ENCODE results near the gene SDE2.
A peak's percentile ranks its signal among the peaks of the same experiment; 100 is the strongest.
"Not testable (repeated sequence)": the region's sequence is repeated elsewhere in the genome, so short reads cannot be mapped to it uniquely, and the experiment has no call there.

SDE2 gene

DNA sequence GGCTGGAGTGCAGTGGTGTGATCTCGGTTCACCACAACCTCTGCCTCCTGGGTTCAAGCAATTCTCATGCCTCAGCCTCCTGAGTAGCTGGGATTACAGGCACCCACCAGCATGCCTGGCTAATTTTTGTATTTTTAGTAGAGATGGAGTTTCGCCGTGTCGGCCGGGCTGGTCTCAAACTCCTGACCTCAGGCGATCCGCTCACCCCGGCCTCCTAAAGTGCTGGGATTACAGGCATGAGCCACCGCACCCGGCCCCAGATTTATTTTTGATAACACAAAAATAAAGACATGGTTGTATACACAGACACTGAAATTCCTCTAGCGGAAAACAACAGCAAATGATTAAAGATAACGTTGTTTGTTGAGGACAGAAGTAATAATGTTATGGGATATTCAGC lies 24.0 kb downstream of the SDE2 start:
- DNase-seq (ENCODE audit: low spot score): not testable (repeated sequence)

DNA sequence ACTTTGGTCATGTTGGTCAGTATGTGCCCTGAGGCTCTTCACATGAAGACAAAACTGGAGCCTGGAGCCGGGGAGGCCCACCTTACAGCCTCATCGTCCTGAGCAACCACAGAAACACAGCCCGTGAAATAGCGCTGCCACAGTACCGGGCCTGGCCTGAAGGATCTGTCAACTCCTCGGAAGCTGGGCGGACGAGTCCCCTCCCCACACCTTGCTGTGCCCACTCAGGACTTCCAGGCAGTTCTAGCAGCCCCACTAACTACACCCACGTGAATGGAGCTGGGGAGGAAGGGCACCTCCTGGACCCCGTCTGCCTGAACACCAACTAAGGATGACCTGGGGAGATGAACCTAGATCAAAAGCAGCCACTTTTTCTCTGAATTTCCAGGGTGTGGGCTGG lies 24.7 kb downstream of the SDE2 start:
- no peak for DNase-seq (ENCODE audit: low spot score)

GRCh38 chr1:225973158-225973557 lies 26.0 kb downstream of the SDE2 start:
- DNase-seq (ENCODE audit: low spot score): no peak

DNA sequence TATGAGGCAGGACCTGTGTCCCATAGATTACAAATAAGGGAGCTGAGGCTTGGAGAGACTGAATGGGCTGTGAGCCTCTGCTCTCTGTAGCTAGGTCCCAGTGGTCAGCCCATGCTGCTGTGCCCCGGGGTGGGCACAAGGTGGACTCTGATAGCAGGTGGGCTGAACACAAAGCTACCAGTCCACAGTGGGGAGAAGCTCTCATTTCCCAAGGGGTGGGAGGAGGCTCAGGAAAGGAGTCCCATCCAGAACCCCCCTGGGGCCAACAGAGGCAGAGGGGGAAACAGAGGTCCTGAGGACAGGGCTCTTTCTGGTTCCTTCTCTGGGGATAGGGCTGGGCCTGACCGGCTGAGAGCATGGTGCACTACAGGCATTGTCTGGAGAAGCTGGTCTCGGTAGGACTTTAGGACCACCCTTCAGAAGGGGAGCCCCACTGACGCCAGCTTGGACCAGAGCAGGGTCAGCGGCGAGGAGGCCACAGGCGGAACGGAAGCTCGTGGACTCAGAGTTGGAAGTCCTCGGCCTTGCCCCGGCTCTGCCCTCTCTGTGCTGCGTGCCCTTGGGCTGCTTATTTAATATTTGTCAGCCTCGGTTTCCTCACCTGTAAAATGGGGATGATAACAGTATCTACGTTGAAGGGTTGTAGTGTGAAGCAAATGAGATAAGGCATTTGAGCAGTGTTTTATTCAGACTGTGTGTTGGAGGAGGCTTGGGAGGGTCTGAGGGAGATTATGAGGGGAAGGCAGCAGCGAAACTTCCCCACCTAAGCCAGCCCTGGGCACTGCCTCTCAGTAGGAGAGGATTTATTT lies 26.6 kb downstream of the SDE2 start:
- DNase-seq (ENCODE audit: low spot score): no peak

GRCh38 chr1:225970592-225971157 lies 28.5 kb downstream of the SDE2 start:
- DNase-seq (ENCODE audit: low spot score): not testable (repeated sequence)

- not testable (repeated sequence) for DNase-seq (ENCODE audit: low spot score)
Measured at GRCh38 chr1:225969751-225970150, 29.4 kb downstream of the SDE2 start.

GRCh38 chr1:225965231-225965630 lies 33.9 kb downstream of the SDE2 start:
- no peak for DNase-seq (ENCODE audit: low spot score)

GRCh38 chr1:225963735-225964530 lies 35.2 kb downstream of the SDE2 start:
- DNase-seq (ENCODE audit: low spot score): no peak

GRCh38 chr1:225962440-225962975 lies 36.6 kb downstream of the SDE2 start:
- peak; percentile 17 for DNase-seq (ENCODE audit: low spot score)

DNA sequence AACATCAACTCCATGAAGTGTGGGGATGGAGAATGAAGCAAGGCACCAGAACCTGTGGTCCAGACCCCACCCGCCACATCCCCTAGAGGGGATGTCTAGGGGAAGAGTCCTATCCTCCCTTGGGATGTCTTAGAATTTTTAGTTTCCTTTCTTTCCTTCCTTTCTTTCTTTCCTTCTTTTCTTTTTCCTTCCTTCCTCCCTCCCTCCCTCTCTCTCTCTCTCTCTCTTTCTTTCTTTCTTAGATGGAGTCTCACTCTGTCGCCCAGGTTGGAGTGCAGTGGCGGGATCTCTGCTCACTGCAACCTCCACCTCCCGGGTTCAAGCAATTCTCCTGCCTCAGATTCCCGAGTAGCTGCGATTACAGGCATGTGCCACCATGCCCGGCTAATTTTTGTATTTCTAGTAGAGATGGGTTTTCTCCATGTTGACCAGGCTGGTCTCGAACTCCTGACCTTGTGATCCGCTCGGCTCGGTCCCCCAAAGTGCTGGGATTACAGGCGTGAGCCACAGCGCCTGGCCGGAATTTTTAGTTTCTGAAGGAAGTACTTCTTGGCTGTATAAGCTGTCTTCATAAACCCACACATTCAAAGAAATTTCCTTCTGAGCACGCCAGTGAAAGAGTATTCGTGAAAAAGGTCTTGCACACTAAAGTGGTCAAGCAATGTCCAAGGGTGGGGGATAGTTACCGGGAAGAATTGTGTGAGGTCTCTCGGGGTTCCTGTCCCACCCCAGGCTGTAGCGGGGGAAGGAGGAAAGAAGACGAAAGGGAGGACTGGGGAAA lies 37.3 kb downstream of the SDE2 start:
- DNase-seq (ENCODE audit: low spot score): no peak

- DNase-seq (ENCODE audit: low spot score): no peak
Measured at GRCh38 chr1:225958041-225958440, 41.1 kb downstream of the SDE2 start.

DNA sequence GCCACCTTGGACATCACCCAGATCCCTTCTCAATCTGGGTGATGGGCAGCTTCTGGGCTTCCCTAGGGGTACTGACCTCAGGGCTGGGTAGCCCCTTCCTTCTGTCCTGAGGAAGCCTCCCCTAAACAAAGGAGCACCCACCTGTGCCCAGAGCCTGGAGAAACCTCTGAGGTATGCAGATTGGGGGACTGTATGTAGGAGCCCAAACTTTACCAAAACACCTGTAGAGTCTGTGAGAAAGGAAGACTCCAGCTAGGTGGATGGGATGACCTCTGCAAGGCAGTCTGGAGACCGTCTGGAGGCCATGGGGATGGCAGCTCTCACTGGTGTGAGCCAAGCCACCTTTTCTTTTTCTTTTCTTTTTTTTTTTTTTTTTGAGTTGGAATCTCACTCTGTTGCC lies 44.4 kb downstream of the SDE2 start:
- no peak for DNase-seq (ENCODE audit: low spot score)

DNA sequence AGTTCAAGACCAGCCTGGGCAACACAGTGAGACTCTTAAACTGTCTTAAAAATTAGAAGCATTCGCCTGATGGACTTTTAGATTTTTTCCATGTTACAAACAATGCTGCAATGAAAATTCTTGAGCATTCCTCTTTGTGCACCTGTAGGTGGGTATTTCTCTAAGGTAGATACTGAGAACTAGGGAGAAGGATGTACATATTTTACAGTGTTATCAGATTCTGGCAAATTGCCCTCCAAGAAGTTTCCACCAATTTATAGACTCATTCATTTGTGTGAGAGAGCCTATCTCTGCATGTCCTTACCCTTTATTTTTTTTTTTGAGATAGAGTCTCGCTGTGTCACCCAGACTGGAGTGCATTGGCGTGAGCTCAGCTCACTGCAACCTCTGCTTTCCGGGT lies 45.8 kb downstream of the SDE2 start:
- no peak for DNase-seq (ENCODE audit: low spot score)

GRCh38 chr1:225950905-225951497 lies 48.1 kb downstream of the SDE2 start:
- DNase-seq (ENCODE audit: low spot score): no peak

DNA sequence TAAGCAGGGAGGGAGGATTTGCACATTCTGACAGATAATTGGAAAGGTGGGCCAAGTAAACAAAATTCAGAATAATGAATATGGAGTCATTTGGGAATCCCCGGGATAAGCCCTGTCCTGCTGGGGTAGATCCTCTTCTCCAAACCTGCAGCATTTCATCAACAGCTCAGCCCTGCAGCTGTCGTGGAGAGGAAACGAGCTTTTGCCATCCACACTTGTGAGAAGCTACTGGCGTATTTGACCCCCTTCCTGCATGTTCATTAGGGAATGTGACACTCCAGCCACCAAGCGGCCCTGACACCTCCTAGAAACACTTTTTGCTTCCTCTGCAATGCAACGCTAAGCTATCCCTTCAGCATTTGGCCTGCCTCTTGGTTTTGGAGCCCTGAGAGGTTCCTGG lies 50.1 kb downstream of the SDE2 start:
- no peak for DNase-seq (ENCODE audit: low spot score)

GRCh38 chr1:225946803-225947202 lies 52.3 kb downstream of the SDE2 start:
- no peak for DNase-seq (ENCODE audit: low spot score)

DNA sequence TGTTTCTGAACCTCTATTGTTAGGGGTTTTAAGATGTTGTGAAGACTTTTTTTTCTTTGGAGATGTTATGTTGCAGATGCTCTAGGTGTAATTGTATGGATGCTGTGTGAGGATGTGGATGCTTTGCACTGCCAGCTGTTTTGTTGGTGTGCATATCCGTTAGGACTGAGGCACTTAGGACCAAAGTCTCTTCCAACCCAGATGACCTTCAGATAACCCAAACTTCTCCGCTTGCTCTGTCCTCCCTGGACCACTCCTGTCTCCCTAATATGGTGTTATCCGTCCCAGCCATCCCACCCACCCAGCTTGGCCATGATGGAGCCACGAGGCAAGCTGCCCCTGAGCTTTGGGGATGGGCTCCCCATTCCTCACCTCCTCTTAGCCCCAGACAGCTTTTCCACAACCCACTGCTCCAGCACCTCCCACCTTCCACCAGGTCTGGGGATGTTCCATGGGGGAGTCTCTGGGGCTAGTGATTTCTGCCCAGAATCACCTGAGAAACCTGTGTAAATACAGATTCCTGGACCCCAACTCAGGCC lies 53.0 kb downstream of the SDE2 start:
- no peak for DNase-seq (ENCODE audit: low spot score)

GRCh38 chr1:225945564-225945963 lies 53.6 kb downstream of the SDE2 start:
- DNase-seq (ENCODE audit: low spot score): no peak

- no peak for DNase-seq (ENCODE audit: low spot score)
Measured at GRCh38 chr1:225944951-225945350, 54.2 kb downstream of the SDE2 start.

DNA sequence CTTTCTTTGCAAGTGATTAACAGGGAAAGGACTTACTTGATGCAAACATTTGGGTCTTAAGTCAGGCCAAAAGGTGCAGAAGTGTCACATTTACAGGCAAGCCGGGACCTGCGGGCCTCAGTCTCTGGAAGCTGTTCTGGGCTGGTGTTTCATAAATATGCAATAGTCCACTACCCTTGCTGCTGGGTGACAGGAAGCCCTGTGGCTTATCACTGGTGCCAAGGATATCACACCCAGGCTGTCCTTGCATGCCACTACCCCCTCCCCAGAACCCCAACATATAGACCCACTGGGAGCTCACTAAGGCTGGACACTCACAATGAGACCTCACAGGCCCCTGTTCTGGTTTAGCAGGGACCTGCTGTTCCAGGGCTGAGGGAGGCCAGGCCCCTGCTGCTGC lies 54.8 kb downstream of the SDE2 start:
- no peak for DNase-seq (ENCODE audit: low spot score)

DNA sequence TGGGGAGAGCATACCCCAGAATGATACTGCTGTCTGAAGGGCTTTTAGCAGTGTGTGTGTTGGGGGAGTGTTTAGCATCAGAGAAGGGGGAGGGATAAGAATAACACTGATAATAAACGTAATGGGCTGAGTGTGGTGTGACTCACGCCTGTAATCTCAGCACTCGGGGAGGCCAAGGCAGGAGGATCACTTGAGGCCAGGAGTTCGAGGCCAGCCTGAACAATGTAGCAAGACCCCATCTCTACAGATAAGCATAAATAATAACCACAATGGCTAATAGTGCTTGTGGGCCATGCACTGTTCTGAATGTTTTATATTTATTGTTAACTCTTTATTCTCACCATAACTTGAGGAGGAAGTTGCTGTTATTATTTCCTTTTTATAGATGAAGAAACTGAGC lies 55.6 kb downstream of the SDE2 start:
- DNase-seq (ENCODE audit: low spot score): no peak
